LNCaP clone FGC (cell line): Measurements from ENCODE around the gene MALSU1.

ENCODE experiments used
- DNase-seq: peaks from one replicate; pipeline ENCODE4 v3.0.0-alpha.2; 2011; ENCODE audit warnings: low read depth
- H3K4me3 ChIP-seq: 2 replicates; pipeline ENCODE4 v1.5.1; 2011; ENCODE audit warnings: mild to moderate bottlenecking, low read depth, low read length, control low read depth
- CTCF ChIP-seq: IDR thresholded peaks from 2 replicates; pipeline ENCODE4 v1.5.1; 2012; ENCODE audit warnings: mild to moderate bottlenecking; ENCODE audit not compliant: control insufficient read depth, insufficient read depth; ENCODE audit errors: extremely low read depth

The MALSU1 gene

DNA sequence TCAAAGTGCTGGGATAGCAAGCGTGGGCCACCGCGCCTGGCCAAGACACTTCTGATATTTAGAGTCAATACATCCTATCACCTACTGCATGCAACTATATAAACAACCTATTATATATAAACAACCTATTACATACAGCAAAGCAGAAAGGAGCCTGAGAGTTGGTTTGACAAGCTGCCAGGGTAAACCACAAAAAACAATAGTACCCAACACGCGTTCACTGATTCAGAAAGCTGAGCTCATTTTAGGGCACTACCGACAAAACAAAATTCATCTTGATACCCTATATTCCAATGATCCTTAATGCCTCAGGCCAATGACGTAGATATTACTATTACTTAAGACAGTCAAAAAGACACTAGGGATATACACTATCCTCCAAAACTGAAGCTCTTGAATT is 16.2 kb downstream of the MALSU1 start:
- no peak overlapping the region for H3K4me3 ChIP-seq
- no peak for TF ChIP-seq CTCF
- peak; percentile 86 for DNase-seq

DNA sequence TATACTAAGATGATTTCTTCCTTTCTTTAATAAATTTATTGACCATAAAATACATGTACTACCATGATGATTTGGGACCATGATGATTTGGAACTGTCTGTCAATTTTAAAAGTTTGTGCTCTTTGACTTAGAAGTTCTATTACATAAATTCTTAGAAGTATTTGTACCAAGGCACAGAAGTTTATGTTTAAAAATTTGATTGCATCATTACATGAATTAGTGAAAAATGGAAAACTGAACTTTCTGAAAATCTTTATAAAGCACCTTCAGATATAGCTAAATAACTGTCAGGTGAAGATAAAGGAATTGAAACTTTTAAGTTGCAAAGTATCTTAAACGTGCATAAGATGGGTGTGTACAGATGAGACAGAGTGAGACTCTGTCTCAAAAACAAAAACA is 32.0 kb downstream of the MALSU1 start:
- H3K4me3 ChIP-seq: no peak overlapping the region
- DNase-seq: no peak
- no peak for TF ChIP-seq CTCF

DNA sequence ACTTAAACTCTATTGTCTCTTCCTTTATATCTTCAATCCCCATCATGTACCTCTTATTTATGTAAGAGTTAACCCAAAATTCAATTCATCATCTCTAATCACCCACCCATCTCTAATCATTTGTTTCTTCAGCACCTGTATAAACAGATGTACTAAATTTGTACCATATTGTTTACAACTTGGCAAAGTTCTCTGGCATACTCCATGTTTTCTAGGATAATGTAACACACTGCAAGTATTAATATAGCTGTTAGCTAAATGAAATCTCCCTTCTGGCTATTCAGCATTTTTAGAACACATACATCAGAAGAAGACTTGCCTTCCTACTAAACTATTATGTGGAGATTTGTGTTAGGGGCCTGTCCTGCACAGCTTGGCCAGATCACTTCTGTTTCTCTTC is 33.1 kb downstream of the MALSU1 start:
- peak; percentile 98 for DNase-seq
- no peak for TF ChIP-seq CTCF
- no peak overlapping the region for H3K4me3 ChIP-seq

DNA sequence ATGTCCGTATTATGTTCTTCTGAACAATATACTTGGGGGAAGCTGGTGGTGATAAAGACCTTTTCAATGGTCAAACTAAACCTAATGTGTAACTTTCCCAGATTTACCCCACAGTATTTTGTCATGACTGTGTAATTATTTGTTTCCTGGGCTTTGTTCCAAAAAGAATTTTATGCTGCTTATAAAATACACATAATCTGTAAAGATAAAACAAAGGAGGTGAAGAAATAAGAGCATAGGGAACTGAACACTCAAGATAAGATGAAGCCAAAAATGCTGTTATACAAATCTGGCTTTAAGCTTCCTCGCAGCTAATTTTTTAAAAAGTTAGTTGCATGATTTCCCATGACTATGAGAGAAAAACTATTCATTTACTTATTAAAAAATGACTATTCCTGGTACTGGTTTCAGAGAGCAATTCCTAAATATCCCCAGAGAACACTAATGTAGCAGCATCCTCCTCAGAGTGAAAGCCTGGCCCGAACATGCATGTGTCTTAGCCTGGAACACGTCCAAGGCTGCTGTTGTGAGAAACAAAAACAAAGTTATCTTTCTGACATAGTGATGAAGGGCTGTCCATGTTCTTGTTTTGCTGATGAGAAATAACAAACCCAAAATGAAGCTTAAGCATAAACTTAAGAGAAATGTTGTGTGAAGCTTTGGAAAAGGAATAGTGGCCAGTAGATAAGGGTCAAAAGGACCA is 33.9 kb downstream of the MALSU1 start:
- no peak for TF ChIP-seq CTCF
- DNase-seq: peak; percentile 87
- H3K4me3 ChIP-seq: no peak overlapping the region

DNA sequence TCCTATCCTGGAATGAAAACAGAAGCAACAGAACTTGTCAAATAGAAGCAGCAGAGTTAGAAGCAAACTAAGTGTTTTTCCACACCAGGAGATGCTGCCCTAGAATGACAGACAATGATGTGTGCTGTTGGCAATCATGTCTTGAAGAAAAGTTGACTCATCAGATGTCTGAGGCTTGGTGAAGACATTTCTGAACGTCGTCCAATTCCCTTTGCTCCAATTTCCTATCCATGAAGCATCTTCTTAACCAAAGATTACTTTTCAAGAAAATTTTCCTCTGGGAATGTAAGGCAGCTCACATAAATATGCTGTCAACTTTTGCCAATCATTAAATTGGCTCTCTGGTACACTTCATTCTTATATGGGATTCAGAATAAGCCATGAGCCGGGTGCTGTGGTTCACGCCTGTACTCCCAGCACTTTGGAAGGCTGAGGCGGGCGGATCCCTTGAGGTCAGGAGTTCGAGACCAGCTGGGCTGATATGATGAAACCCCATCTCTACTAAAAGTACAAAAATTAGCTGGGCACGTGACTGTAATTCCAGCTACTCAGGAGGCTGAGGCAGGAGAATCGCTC is 34.6 kb downstream of the MALSU1 start:
- DNase-seq: no peak
- H3K4me3 ChIP-seq: no peak overlapping the region

DNA sequence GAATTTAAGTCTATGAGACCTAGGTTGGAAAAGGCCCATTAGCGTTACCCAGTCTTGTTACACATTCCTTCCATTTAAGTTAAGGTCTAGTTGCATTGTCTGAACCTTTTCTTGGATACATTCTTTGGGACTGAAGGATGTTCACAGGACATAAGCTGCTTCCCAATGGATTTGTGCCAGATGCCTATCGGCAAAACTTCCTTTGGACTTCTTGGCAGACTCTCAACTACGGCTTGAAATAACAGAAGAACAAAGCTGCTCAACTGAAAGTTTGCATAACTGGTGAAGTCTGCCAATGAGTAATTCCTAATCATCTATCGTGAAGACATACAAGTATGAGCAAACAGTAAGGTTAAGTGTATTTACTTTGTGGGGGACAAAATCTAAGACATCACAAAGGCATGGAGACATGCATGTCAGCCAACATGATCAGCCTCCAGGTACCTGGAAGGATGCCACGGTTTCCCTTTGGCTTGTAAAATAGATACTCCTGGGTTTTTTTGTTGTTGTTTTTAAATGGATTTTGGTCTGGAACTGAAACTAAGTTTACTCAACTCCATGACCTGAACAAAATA is 35.4 kb downstream of the MALSU1 start:
- TF ChIP-seq CTCF: no peak
- H3K4me3 ChIP-seq: no peak overlapping the region
- peak; percentile 100 for DNase-seq

More for the DNA sequence above, 34.6 kb downstream of the MALSU1 start:
- TF ChIP-seq CTCF: no peak
